ENCODE results near the gene RNF212.
A peak's percentile ranks its signal among the peaks of the same experiment; 100 is the strongest.

The RNF212 gene

DNA sequence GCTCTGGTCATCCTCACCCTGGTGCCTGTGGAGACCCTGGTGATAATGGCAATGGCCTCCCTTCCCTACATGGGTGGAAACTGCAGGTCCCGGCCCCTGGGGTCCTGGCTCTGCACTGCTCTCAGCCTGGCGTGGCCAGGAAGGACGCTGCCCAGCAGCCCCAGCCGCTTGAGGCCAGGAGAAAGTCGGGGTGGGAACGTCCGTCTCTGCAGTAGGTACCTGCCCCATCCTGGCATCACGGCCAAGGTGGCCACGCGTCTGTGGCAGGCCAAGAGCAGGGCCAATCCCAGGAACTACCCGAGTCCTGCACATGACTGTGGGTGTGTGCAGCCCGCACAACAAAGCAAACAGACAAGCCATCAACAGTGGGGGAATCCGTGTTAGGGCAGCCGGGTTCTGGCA lies 68.2 kb downstream of the RNF212 start:
- intact Hi-C loops (cut with DNase I; ENCODE audit: low total_unique reads) = no loop called here
- Histone ChIP-seq H3K27me3 (peaks cover 0 to 28% of the 10 kb centered on the region in 2 donors), H3K36me3 (no peaks in the 10 kb centered on the region), H3K27ac (peak overlapping the region; percentile 64 to 79), H3K9me3 (no peaks in the 10 kb centered on the region), H3K4me1 (peaks cover 8 to 74% (median 59%) of the 10 kb centered on the region in 4 donors), H3K4me3 (no peak overlapping the region)
- TF ChIP-seq, protein P1, sequence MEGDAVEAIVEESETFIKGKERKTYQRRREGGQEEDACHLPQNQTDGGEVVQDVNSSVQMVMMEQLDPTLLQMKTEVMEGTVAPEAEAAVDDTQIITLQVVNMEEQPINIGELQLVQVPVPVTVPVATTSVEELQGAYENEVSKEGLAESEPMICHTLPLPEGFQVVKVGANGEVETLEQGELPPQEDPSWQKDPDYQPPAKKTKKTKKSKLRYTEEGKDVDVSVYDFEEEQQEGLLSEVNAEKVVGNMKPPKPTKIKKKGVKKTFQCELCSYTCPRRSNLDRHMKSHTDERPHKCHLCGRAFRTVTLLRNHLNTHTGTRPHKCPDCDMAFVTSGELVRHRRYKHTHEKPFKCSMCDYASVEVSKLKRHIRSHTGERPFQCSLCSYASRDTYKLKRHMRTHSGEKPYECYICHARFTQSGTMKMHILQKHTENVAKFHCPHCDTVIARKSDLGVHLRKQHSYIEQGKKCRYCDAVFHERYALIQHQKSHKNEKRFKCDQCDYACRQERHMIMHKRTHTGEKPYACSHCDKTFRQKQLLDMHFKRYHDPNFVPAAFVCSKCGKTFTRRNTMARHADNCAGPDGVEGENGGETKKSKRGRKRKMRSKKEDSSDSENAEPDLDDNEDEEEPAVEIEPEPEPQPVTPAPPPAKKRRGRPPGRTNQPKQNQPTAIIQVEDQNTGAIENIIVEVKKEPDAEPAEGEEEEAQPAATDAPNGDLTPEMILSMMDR (IDR thresholded peaks at IDR 0.05) = no peak
- peak in 1 of 2 donors; percentile 64 for DNase-seq

DNA sequence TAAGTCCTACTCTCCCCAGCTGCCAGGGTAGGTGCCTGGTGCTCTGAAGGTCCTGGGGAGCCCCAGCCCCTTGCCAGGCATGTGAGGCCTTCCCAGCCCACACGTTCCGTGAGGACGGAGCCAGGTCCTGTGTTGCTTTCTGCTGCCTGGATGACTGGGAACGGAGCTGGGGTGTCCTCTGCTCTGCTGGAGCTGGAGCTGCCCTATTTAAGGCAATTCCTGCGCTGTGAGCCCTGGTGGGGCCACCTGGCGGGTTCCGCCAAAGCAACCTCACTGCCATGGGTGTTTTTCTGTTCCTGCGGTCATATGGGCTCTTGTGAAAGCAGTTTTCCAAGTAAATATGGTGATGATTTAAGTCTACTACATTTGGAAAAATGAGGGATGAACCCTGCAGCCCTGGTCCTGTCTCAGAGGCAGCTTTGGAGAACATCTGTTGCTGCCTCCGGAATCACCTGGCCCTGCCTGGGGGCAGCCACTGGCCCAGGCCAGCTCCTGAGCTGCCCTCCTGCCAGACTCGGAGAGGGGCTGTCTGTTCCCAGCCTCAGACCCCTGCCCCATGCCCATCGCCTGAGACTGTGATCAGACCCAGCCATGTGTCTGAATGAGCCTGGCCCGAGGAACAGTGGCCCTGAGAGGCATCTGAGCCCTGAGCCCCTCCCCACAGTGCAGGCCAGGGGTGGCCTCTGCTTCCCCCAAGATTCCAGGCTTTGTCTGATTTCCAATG lies 68.7 kb downstream of the RNF212 start:
- intact Hi-C loops (cut with DNase I; ENCODE audit: low total_unique reads) = no loop called here
- TF ChIP-seq, protein P1 (IDR thresholded peaks at IDR 0.05) = no peak
- Histone ChIP-seq H3K4me1 (peaks cover 12 to 79% (median 64%) of the 10 kb centered on the region in 4 donors), H3K9me3 (no peaks in the 10 kb centered on the region), H3K4me3 (peak overlapping the region; percentile 27 to 47), H3K27me3 (peaks cover 0 to 22% of the 10 kb centered on the region in 2 donors), H3K27ac (peak overlapping the region; percentile 64 to 79), H3K36me3 (no peaks in the 10 kb centered on the region)
- peak; percentile 21 to 65 for DNase-seq

DNA sequence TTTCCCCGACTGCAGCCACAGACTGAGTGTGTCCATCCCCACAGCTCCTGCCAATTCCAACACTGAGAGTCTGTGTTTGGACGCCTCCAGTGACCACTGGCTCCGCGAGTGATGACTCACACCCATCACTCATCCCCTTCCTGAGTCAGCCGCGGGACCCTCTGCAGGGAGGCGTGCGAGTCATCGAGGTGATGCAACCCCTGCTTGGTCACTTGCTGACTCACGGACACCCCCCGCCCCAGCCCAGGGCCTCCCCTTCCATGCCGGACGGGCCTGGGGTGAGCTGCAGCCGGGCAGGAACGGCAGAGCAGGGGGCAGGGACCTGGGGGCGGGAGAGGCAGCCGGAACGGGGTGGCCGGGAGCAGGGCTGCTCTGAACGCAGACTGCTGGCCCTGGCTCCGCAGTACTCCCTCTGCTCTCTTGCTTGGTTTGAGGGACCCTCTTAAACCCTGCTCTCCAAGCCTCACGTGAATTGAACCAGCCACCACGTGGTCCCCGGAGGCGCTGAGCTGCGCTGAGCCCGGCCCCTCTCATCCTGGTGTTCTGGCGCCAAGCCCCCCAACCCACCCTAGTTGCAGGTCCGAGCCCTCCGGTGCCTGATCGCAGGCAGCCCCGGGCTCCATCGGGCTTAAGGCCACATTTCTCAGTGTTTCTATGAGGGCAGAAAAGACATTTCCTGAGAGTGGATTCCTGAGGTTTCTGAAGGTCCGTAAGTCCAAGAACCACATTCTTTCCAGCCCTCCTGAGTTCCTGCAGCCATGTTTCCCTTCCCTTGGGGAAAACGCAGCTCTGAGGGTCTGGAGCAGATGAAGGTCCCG lies 69.5 kb downstream of the RNF212 start:
- intact Hi-C loops (cut with DNase I; ENCODE audit: low total_unique reads) = loop anchor here (2.0 kb wide), 1 partner anchor 33 kb away; the partner anchor contains the start of gene FGFRL1
- Histone ChIP-seq H3K27ac (peak overlapping the region; percentile 64 to 79), H3K36me3 (no peaks in the 10 kb centered on the region), H3K27me3 (peaks cover 0 to 14% of the 10 kb centered on the region in 2 donors), H3K4me3 (peak overlapping the region; percentile 27 to 47), H3K9me3 (no peaks in the 10 kb centered on the region), H3K4me1 (peaks cover 17 to 86% (median 70%) of the 10 kb centered on the region in 4 donors)
- TF ChIP-seq, protein P1 (IDR thresholded peaks at IDR 0.05) = no peak
- peak; percentile 98 to 99 for DNase-seq

DNA sequence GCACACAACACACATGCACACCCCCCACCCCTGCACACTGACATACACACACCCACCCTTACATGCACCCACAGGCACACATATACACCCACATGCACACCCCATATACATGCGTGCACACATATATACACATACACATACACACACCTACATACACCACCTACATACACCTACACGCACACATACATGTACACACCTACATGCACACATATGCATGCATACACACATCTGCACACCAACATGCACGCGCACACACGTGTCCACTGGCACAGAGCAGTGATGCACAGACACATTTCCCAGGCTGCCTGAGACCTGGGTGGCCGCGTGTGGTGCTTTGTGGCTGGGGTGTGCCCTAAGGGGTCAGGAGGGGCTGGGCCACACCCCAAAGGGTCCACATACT lies 70.2 kb downstream of the RNF212 start:
- peak overlapping the region in 1 of 2 donors; percentile 47 for H3K4me3 ChIP-seq
- peaks cover 0 to 14% of the 10 kb centered on the region in 2 donors for H3K27me3 ChIP-seq

More for the DNA sequence above, 70.2 kb downstream of the RNF212 start:
- H3K27ac ChIP-seq = no peak overlapping the region
- DNase-seq = no peak
- H3K9me3 ChIP-seq = no peaks in the 10 kb centered on the region
- no peaks in the 10 kb centered on the region for H3K36me3 ChIP-seq
- H3K4me1 ChIP-seq = peaks cover 17 to 85% (median 69%) of the 10 kb centered on the region in 4 donors
- TF ChIP-seq, protein P1 (IDR thresholded peaks at IDR 0.05) = no peak
- intact Hi-C loops (cut with DNase I; ENCODE audit: low total_unique reads) = loop anchor here (2.0 kb wide), 1 partner anchor 32 kb away; the partner anchor contains the start of gene FGFRL1
